Suprapubic skin (tissue), 4 donors: ENCODE results near the gene STPG4. TPM values are rescaled to one million over a fixed set of nuclear protein-coding genes. Genes with fewer than 3 reads are reported as not detected.

ENCODE experiments used
- DNase-seq, 2 donors: peaks; one replicate each; pipeline ENCODE4 v3.0.0-alpha.2; 2019; ENCODE audit warnings: low spot score in 2 of 2
- H3K27ac ChIP-seq: fragments of 200-600 bp; sonication (generic); one replicate; pipeline ENCODE4 v1.5.1; 2019
- H3K27me3 ChIP-seq: fragments of 200-600 bp; sonication (generic); one replicate; pipeline ENCODE4 v1.5.1; 2019
- H3K36me3 ChIP-seq: fragments of 200-600 bp; sonication (generic); one replicate; pipeline ENCODE4 v1.5.1; 2019
- H3K4me1 ChIP-seq: fragments of 200-600 bp; sonication (generic); one replicate; pipeline ENCODE4 v1.5.1; 2019
- H3K4me3 ChIP-seq: fragments of 200-600 bp; sonication (generic); one replicate; pipeline ENCODE4 v1.5.1; 2019; ENCODE audit warnings: mild to moderate bottlenecking
- H3K9me3 ChIP-seq: fragments of 200-600 bp; sonication (generic); one replicate; pipeline ENCODE4 v1.5.1; 2019
- CTCF ChIP-seq, 2 donors: fragments of 200-600 bp in 1 of 2; fragments of 450-650 bp in 1 of 2; sonication (generic) in 1 of 2; IDR thresholded peaks; one replicate each; pipeline ENCODE4 v1.5.1; 2016 to 2019; ENCODE audit warnings: antibody characterized with exemption in 2 of 2, mild to moderate bottlenecking in 1 of 2, moderate library complexity in 1 of 2
- EP300 ChIP-seq: sonication (generic); formaldehyde crosslinking; IDR thresholded peaks from one replicate; pipeline ENCODE4 v1.6.1; 2017; ENCODE audit warnings: antibody characterized with exemption
- POLR2A ChIP-seq, 2 donors: fragments of 450-650 bp; IDR thresholded peaks; one replicate each; pipeline ENCODE4 v1.6.1; 2017; ENCODE audit warnings: antibody characterized with exemption in 2 of 2, mild to moderate bottlenecking in 2 of 2, moderate library complexity in 2 of 2
- POLR2AphosphoS5 ChIP-seq, 3 donors: sonication (generic); formaldehyde crosslinking; IDR thresholded peaks; one replicate each; pipeline ENCODE4 v1.6.1; 2017; ENCODE audit warnings: antibody characterized with exemption in 3 of 3
- WGBS: methylation state at CpG from one replicate; pipeline ENCODE4 v1.1.5; 2018; 5-methylcytosine and 5-hydroxymethylcytosine counted together
- total RNA-seq, 4 donors: library from RNA; depleted of rRNA; stranded (reverse); fragments of >200 nt; gene quantifications; one replicate each; pipeline ENCODE4 v1.1.0, GENCODE V29; 2016

The STPG4 gene
- total RNA-seq, 4 donors from 2014 or later, result 0.49 to 1.4 (median 0.91) TPM; not detected in 1

GRCh38 chr2:47196499-47196898 is 41.4 kb upstream of the STPG4 start:
- TF ChIP-seq POLR2A (IDR thresholded peaks at IDR 0.05) (no peak), POLR2AphosphoS5 (IDR thresholded peaks at IDR 0.05) (no peak), EP300 (no peak), CTCF (IDR thresholded peaks at IDR 0.05) (no peak)
- no peak for DNase-seq
- no peaks in the 10 kb centered on the region for H3K9me3 ChIP-seq
- WGBS, result 91% methylated on average over 1 of the region's 1 CpG
- no peaks in the 10 kb centered on the region for H3K27me3 ChIP-seq
- H3K4me3 ChIP-seq, result no peak overlapping the region
- peaks cover 13% of the 10 kb centered on the region for H3K4me1 ChIP-seq
- H3K27ac ChIP-seq, result no peak overlapping the region
- H3K36me3 ChIP-seq, result no peaks in the 10 kb centered on the region

GRCh38 chr2:47196046-47196445 is 40.9 kb upstream of the STPG4 start:
- Histone ChIP-seq H3K9me3 (no peaks in the 10 kb centered on the region), H3K4me1 (peaks cover 13% of the 10 kb centered on the region), H3K4me3 (no peak overlapping the region), H3K27me3 (no peaks in the 10 kb centered on the region), H3K36me3 (no peaks in the 10 kb centered on the region), H3K27ac (no peak overlapping the region)
- no peak for TF ChIP-seq EP300
- TF ChIP-seq CTCF (IDR thresholded peaks at IDR 0.05), result no peak
- no peak for TF ChIP-seq POLR2A (IDR thresholded peaks at IDR 0.05)
- no peak for TF ChIP-seq POLR2AphosphoS5 (IDR thresholded peaks at IDR 0.05)
- 85% methylated on average over 2 of the region's 2 CpGs for WGBS
- DNase-seq, result no peak

GRCh38 chr2:47195148-47195547 is 40.0 kb upstream of the STPG4 start:
- Histone ChIP-seq H3K9me3 (no peaks in the 10 kb centered on the region), H3K36me3 (no peaks in the 10 kb centered on the region), H3K27ac (no peak overlapping the region), H3K4me3 (no peak overlapping the region), H3K4me1 (peaks cover 13% of the 10 kb centered on the region), H3K27me3 (no peaks in the 10 kb centered on the region)
- no peak for TF ChIP-seq CTCF (IDR thresholded peaks at IDR 0.05)
- no peak for TF ChIP-seq POLR2AphosphoS5 (IDR thresholded peaks at IDR 0.05)
- no peak for TF ChIP-seq POLR2A (IDR thresholded peaks at IDR 0.05)
- no peak for TF ChIP-seq EP300
- 94% methylated on average over 3 of the region's 3 CpGs for whole genome bisulfite sequencing
- DNase-seq, result no peak

GRCh38 chr2:47194410-47194809 is 39.3 kb upstream of the STPG4 start:
- Histone ChIP-seq H3K4me3 (no peak overlapping the region), H3K4me1 (peaks cover 13% of the 10 kb centered on the region), H3K9me3 (no peaks in the 10 kb centered on the region), H3K27me3 (no peaks in the 10 kb centered on the region), H3K27ac (no peak overlapping the region), H3K36me3 (no peaks in the 10 kb centered on the region)
- no peak for TF ChIP-seq POLR2A (IDR thresholded peaks at IDR 0.05)
- TF ChIP-seq CTCF (IDR thresholded peaks at IDR 0.05), result no peak
- no peak for TF ChIP-seq POLR2AphosphoS5 (IDR thresholded peaks at IDR 0.05)
- TF ChIP-seq EP300, result no peak
- DNase-seq, result no peak

- no peaks in the 10 kb centered on the region for H3K27me3 ChIP-seq
- WGBS, result 74% methylated on average over 6 of the region's 6 CpGs
- H3K9me3 ChIP-seq, result no peaks in the 10 kb centered on the region
- no peak overlapping the region for H3K4me3 ChIP-seq
- DNase-seq, result no peak
- no peak for TF ChIP-seq POLR2AphosphoS5 (IDR thresholded peaks at IDR 0.05)
- TF ChIP-seq POLR2A (IDR thresholded peaks at IDR 0.05), result no peak
- no peak for TF ChIP-seq EP300
- no peak for TF ChIP-seq CTCF (IDR thresholded peaks at IDR 0.05)
- H3K36me3 ChIP-seq, result no peaks in the 10 kb centered on the region
- no peak overlapping the region for H3K27ac ChIP-seq
- H3K4me1 ChIP-seq, result peaks cover 13% of the 10 kb centered on the region
Observed at GRCh38 chr2:47193607-47194006, 38.5 kb upstream of the STPG4 start.
